HepG2 (cell line): ENCODE results near the gene GLRX5. TPM values are rescaled to one million over a fixed set of nuclear protein-coding genes. Genes with fewer than 3 reads are reported as not detected.

ENCODE experiments used
- ATF4 ChIP-seq, 2 experiments: fragments of 450-650 bp in 1 of 2; sonication (generic) in 1 of 2; formaldehyde crosslinking; IDR thresholded peaks; 2 replicates each; pipeline versions ENCODE4 v1.5.0 to v1.8.0; 2020 to 2022; ENCODE audit warnings: mild to moderate bottlenecking in 1 of 2, missing genetic modification reagents in 1 of 2
- BRF2 ChIP-seq: sonication (generic); formaldehyde crosslinking; IDR thresholded peaks from 2 replicates; pipeline ENCODE4 v1.8.1; 2022; ENCODE audit warnings: mild to moderate bottlenecking, missing genetic modification reagents
- FOSL2 ChIP-seq: sonication (generic); formaldehyde crosslinking; IDR thresholded peaks from 2 replicates; pipeline ENCODE4 v1.4.0; 2020; ENCODE audit warnings: missing genetic modification reagents
- HDAC2 ChIP-seq: sonication (generic); formaldehyde crosslinking; IDR thresholded peaks from 2 replicates; pipeline ENCODE4 v1.4.0; 2020; ENCODE audit warnings: missing genetic modification reagents
- KAT8 ChIP-seq: IDR thresholded peaks from 2 replicates; pipeline ENCODE4 v1.6.1; 2016; ENCODE audit warnings: missing genetic modification reagents, missing compliant biosample characterization
- MYC ChIP-seq: sonication (generic); formaldehyde crosslinking; IDR thresholded peaks from 2 replicates; pipeline ENCODE4 v1.9.0; 2021; ENCODE audit warnings: missing genetic modification reagents, borderline replicate concordance
- PHF5A ChIP-seq: IDR thresholded peaks from one replicate; pipeline ENCODE4 v1.6.1; 2018; ENCODE audit warnings: low read depth, missing genetic modification reagents; ENCODE audit not compliant: unreplicated experiment
- POGZ ChIP-seq: sonication (generic); formaldehyde crosslinking; IDR thresholded peaks from 2 replicates; pipeline ENCODE4 v1.4.0; 2020; ENCODE audit warnings: mild to moderate bottlenecking, missing genetic modification reagents
- SIX4 ChIP-seq: sonication (generic); formaldehyde crosslinking; IDR thresholded peaks from 2 replicates; pipeline ENCODE4 v1.4.0; 2020; ENCODE audit warnings: missing genetic modification reagents
- SKI ChIP-seq: fragments of 450-650 bp; IDR thresholded peaks from one replicate; pipeline ENCODE4 v1.6.1; 2018; ENCODE audit warnings: mild to moderate bottlenecking; ENCODE audit not compliant: partially characterized antibody
- SP140L ChIP-seq: sonication (generic); formaldehyde crosslinking; IDR thresholded peaks from 2 replicates; pipeline ENCODE4 v1.4.0; 2020; ENCODE audit warnings: missing genetic modification reagents, borderline replicate concordance
- SP4 ChIP-seq: sonication (generic); formaldehyde crosslinking; IDR thresholded peaks from 2 replicates; pipeline ENCODE4 v1.8.1; 2023; ENCODE audit warnings: mild to moderate bottlenecking, missing genetic modification reagents
- TFE3 ChIP-seq: IDR thresholded peaks from 2 replicates; pipeline ENCODE4 v1.6.1; 2016
- THAP11 ChIP-seq: IDR thresholded peaks from 2 replicates; pipeline ENCODE4 v1.6.1; 2016; ENCODE audit warnings: missing biosample characterization, missing genetic modification reagents
- WIZ ChIP-seq: sonication (generic); formaldehyde crosslinking; IDR thresholded peaks from 2 replicates; pipeline ENCODE4 v1.5.1; 2020; ENCODE audit warnings: mild to moderate bottlenecking, missing genetic modification reagents
- ZFX ChIP-seq: sonication (generic); formaldehyde crosslinking; IDR thresholded peaks from 2 replicates; pipeline ENCODE4 v1.4.0; 2020; ENCODE audit warnings: mild to moderate bottlenecking, low read depth, missing genetic modification reagents, moderate library complexity
- ZGPAT ChIP-seq: IDR thresholded peaks from 2 replicates; pipeline ENCODE4 v1.6.1; 2016; ENCODE audit warnings: mild to moderate bottlenecking
- ZNF12 ChIP-seq: sonication (generic); formaldehyde crosslinking; IDR thresholded peaks from 2 replicates; pipeline ENCODE4 v1.5.0; 2020; ENCODE audit warnings: missing genetic modification reagents
- ZNF510 ChIP-seq: sonication (generic); formaldehyde crosslinking; IDR thresholded peaks from 2 replicates; pipeline ENCODE4 v1.4.0; 2020; ENCODE audit warnings: low read depth, mild to moderate bottlenecking, missing genetic modification reagents
- ZNF580 ChIP-seq: IDR thresholded peaks from 2 replicates; pipeline ENCODE4 v1.6.1; 2016; ENCODE audit warnings: low read depth, borderline replicate concordance
- ZNF784 ChIP-seq: sonication (generic); formaldehyde crosslinking; IDR thresholded peaks from 2 replicates; pipeline ENCODE4 v1.5.1; 2020; ENCODE audit warnings: missing genetic modification reagents, mild to moderate bottlenecking, borderline replicate concordance
- ZSCAN12 ChIP-seq: sonication (generic); formaldehyde crosslinking; IDR thresholded peaks from 2 replicates; pipeline ENCODE4 v1.9.0; 2021; ENCODE audit warnings: mild to moderate bottlenecking, missing genetic modification reagents
- ZSCAN31 ChIP-seq: sonication (generic); formaldehyde crosslinking; IDR thresholded peaks from 2 replicates; pipeline ENCODE4 v1.5.0; 2020; ENCODE audit warnings: low read depth, mild to moderate bottlenecking, missing genetic modification reagents
- ZSCAN9 ChIP-seq: IDR thresholded peaks from 2 replicates; pipeline ENCODE4 v1.6.1; 2016; ENCODE audit warnings: borderline replicate concordance
- polyA plus RNA-seq, 8 experiments: library from polyadenylated mRNA; depleted of rRNA in 3 of 8; stranded (reverse) in 7 of 8; unstranded in 1 of 8; fragments of >200 nt; fragmentation: Illumina TruSeq in 4 of 8; extraction: Trizol in 4 of 8; gene quantifications; 2 replicates each; pipeline versions ENCODE4 v1.2.1 to v1.2.3, GENCODE V29; 2011 to 2016; ENCODE audit warnings: low read depth in 4 of 8, missing spikeins in 1 of 8, mixed read lengths in 1 of 8; ENCODE audit not compliant: insufficient read depth in 1 of 8
- total RNA-seq, 5 experiments: library from RNA; depleted of rRNA; stranded (reverse); fragments of >200 nt; fragmentation: Illumina TruSeq; extraction: Trizol; gene quantifications; 2 replicates each; pipeline ENCODE4 v1.2.3, GENCODE V29; 2016; ENCODE audit warnings: low read depth in 1 of 5

GLRX5 gene
- total and polyA plus RNA-seq, 2 of the 13 experiments (the other 11 are each of a cell fraction or from before 2014, with no cell fraction given), result 122 to 146 TPM

GRCh38 chr14:95549656-95550585 is 15.1 kb downstream of the GLRX5 start (continued):
- peak; percentile 76 for TF ChIP-seq ZGPAT (CRISPR knock-in tag)
- TF ChIP-seq ZNF12, result peak; percentile 99
- peak; percentile 81 for TF ChIP-seq HDAC2 (CRISPR knock-in tag)
- 0 out of 2 replicates have a peak, but pooled peaks have one; percentile 32 for TF ChIP-seq BRF2 (CRISPR knock-in tag)
- peak in 1 of 2 experiments; percentile 70; a peak in 2 of 4 replicates for TF ChIP-seq ATF4 (CRISPR knock-in tag; IDR thresholded peaks at IDR 0.05)
- TF ChIP-seq TFE3 (CRISPR knock-in tag), result peak; percentile 54; the same call in 1 of the 2 replicates
- TF ChIP-seq ZNF580 (CRISPR knock-in tag), result peak; percentile 60; the same call in 1 of the 2 replicates
- peak; percentile 73 for TF ChIP-seq ZFX
- peak; percentile 70 for TF ChIP-seq ZSCAN31
- TF ChIP-seq SIX4, result peak; percentile 93
- TF ChIP-seq WIZ, result no peak
- no peak for TF ChIP-seq ZSCAN12 (CRISPR knock-in tag)
- peak; percentile 74 for TF ChIP-seq POGZ
- peak; percentile 43; the same call in 1 of the 2 replicates for TF ChIP-seq ZSCAN9 (CRISPR knock-in tag)
- TF ChIP-seq SP140L (CRISPR knock-in tag), result no peak
- TF ChIP-seq ZNF784 (CRISPR knock-in tag), result 0 out of 2 replicates have a peak, but pooled peaks have one; percentile 36
- TF ChIP-seq SP4 (CRISPR knock-in tag), result peak; percentile 49
- TF ChIP-seq FOSL2, result peak; percentile 59
- no peak for TF ChIP-seq ZNF510
- peak; percentile 78 for TF ChIP-seq SKI
- peak; percentile 89 for TF ChIP-seq KAT8 (CRISPR knock-in tag)
- peak; percentile 57 for TF ChIP-seq THAP11
- no peak for TF ChIP-seq PHF5A (CRISPR knock-in tag)
- peak; percentile 83; the same call in 1 of the 2 replicates for TF ChIP-seq MYC
